Coronary artery (tissue), 2 donors: ENCODE results near the gene INPP5F.

Source experiments
- DNase-seq: peaks from one replicate; pipeline ENCODE4 v3.0.0-alpha.2; 2017; ENCODE audit warnings: low spot score
- H3K27ac ChIP-seq, 2 donors: fragments of 200-600 bp; sonication (generic); one replicate each; pipeline ENCODE4 v1.5.1; 2016 to 2019
- H3K4me3 ChIP-seq: fragments of 200-600 bp; sonication (generic); 2 replicates; pipeline ENCODE4 v1.5.1; 2016; ENCODE audit warnings: mild to moderate bottlenecking, moderate library complexity
- TF ChIP-seq, protein P1 (sequence below): fragments of 200-600 bp; sonication (generic); IDR thresholded peaks from one replicate; pipeline ENCODE4 v1.5.1; 2019; ENCODE audit warnings: antibody characterized with exemption

Gene INPP5F

DNA sequence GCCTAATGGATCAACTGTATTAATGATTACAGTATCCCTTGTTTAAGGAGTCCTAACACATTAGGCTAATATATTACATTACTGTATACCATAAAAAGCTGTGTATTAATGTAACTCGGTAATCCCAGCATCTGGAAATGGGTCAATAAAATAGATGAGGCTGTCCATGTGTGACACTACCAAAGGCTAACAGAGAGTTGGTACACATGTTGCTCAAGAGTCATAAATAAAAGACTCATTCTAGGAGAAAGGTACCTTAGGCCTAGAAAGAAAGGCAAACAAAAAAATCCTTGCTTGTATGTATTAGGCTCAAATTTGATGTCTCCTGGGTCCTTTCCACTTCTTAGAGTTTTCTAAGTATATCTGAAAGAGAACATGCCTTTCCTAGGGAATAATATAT lies 132.2 kb downstream of the INPP5F start:
- TF ChIP-seq, protein P1, sequence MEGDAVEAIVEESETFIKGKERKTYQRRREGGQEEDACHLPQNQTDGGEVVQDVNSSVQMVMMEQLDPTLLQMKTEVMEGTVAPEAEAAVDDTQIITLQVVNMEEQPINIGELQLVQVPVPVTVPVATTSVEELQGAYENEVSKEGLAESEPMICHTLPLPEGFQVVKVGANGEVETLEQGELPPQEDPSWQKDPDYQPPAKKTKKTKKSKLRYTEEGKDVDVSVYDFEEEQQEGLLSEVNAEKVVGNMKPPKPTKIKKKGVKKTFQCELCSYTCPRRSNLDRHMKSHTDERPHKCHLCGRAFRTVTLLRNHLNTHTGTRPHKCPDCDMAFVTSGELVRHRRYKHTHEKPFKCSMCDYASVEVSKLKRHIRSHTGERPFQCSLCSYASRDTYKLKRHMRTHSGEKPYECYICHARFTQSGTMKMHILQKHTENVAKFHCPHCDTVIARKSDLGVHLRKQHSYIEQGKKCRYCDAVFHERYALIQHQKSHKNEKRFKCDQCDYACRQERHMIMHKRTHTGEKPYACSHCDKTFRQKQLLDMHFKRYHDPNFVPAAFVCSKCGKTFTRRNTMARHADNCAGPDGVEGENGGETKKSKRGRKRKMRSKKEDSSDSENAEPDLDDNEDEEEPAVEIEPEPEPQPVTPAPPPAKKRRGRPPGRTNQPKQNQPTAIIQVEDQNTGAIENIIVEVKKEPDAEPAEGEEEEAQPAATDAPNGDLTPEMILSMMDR: no peak
- Histone ChIP-seq H3K4me3 (no peak overlapping the region), H3K27ac (no peak overlapping the region)
- no peak for DNase-seq

DNA sequence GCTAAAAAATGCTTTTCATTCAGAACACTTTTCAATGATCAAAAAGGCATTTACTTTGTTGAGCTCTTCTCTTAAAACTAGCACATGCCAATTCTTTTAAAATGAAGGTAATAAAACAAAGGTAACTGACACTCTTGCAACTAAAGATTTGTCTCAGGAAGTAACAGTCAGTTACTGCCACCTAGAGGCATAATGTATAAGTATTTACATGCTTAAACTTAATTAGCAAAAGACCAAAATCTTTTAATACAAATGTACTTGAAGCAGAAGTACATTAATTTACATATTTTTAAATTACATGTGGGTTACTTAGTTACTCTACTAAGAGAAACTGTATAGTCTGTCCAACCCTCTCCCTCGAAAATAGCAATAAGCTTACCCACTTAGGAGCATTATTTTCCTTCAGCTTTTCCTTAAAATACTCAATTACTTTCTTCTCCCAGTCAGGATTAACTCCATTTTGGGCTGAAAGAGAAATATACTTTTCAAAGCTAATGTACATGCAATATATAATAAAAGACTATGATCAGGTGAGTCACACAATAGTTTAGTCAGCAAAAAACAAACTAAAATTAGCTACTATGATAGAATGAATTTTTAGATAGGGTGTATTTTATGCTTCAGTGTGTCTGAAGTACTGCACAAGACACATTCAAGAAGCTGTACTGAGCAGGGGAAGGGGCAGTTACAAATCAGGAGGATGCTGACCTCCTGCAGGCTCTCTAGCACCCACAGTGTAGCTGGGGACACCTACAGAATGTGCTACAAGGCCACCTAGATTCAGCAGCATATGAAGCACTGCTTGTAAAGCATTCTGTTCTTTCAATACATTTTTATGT lies 133.8 kb downstream of the INPP5F start:
- TF ChIP-seq, protein P1: peak; percentile 41
- H3K27ac ChIP-seq: no peak overlapping the region

DNA sequence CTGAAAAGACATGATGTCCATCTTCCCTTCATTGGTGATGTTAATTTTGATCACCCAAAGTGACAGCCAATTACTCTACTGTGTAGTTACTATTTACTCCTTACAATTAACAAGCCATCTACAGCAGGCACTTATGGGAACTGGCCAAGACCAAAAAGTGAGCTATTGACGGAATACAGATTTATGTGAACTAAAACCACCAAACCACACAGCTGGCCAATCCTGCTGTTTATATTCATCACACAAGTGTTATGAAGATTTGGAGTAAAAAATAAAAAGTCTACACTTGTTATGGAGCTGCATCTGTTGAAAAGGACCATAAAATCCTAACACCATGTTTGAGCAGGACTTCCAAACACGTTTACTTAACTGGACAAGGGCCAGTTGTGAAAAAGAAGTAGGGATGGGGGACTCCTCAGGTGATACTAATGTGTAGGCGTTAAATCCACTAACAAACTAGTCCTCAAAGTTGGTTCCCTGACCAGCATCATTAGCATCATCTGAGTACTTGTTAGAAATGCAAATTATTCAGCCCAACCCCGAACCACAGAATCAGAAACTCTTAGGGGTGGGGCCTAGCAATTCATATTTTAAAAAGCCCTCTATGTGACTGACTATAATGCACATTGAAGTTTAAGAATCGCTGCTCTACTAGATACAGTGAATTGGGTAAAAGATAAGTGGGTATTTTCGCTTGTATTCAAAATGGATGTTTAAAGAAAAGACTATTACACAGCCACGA lies 135.2 kb downstream of the INPP5F start:
- TF ChIP-seq, protein P1: no peak
- no peak for DNase-seq
- Histone ChIP-seq H3K27ac (no peak overlapping the region), H3K4me3 (no peak overlapping the region)

More for the DNA sequence above, 133.8 kb downstream of the INPP5F start:
- DNase-seq: no peak
- no peak overlapping the region for H3K4me3 ChIP-seq

DNA sequence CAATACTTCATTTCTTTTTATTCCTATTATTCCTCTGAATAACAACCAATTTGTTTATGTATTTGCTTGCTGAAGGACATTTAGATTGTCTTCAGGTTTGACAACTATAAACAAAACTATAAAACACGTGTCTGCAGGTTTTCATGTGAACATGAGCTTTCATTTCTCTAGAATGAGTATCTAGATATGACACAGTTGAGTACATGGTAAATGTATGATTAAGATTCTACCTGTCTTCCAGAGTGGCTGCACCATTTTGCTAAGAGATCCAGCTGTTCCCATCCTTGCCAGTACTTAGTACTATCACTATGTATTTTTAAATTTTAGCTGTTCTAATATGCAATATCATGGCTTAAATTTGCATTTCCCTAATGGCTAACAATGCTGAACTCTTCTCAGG lies 136.7 kb downstream of the INPP5F start:
- DNase-seq: no peak
- H3K4me3 ChIP-seq: no peak overlapping the region
- TF ChIP-seq, protein P1: no peak
- H3K27ac ChIP-seq: no peak overlapping the region

DNA sequence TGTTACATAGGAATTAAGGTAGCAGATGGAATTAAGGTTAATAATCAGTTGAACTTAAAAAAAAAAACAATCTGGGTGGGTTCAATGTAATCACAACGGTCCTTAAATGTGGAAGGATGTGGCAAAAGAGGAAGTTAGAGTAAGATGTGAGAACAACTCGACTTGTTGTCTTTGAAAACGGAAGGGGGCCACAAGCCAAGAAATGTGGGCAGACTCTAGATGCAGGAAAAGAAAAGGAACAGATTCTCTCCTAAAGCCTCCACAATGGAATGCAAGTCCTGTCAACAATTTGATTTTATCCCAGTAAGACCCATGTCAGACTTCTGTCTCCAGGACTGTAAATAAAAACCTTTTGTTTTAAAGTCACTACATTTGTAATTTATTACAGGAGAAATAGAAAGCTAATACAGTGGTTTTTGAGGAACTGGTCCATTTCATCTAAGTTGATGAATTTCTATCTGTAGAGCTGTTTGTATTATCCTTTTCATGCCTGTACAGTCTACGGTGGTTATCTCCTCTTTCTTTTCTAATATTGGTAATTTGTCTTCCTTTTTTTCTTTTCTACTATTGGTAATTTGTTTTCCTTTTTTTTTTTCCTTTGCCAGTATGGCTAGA lies 138.2 kb downstream of the INPP5F start:
- Histone ChIP-seq H3K27ac (no peak overlapping the region), H3K4me3 (no peak overlapping the region)
- TF ChIP-seq, protein P1: no peak
- no peak for DNase-seq

DNA sequence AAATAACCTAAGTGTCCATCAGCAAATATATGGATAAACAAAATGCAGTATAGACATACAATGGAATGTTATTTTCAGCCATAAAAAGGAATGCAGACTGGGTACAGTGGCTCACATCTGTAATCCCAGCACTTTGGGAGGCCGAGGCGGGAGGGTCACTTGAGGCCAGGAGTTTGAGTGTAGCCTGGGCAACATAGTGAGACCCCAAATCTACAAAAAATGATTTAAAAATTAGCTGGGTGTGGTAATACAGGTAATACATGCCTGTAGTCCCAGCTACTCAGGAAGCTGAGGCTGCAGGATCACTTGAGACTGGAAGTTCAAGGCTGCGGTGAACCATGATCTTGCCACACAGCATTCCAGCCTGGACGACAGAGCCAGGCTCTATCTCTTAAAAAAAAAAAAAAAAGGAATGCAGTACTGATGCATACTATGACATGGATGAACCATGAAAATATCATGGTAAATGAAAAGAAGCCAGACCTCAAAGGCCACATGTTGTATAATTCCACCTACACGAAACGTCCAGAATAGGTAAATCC lies 139.9 kb downstream of the INPP5F start:
- DNase-seq: no peak
- TF ChIP-seq, protein P1: no peak
- Histone ChIP-seq H3K4me3 (no peak overlapping the region), H3K27ac (no peak overlapping the region)
